ENCODE data around the gene CCDC175.

The CCDC175 gene

DNA sequence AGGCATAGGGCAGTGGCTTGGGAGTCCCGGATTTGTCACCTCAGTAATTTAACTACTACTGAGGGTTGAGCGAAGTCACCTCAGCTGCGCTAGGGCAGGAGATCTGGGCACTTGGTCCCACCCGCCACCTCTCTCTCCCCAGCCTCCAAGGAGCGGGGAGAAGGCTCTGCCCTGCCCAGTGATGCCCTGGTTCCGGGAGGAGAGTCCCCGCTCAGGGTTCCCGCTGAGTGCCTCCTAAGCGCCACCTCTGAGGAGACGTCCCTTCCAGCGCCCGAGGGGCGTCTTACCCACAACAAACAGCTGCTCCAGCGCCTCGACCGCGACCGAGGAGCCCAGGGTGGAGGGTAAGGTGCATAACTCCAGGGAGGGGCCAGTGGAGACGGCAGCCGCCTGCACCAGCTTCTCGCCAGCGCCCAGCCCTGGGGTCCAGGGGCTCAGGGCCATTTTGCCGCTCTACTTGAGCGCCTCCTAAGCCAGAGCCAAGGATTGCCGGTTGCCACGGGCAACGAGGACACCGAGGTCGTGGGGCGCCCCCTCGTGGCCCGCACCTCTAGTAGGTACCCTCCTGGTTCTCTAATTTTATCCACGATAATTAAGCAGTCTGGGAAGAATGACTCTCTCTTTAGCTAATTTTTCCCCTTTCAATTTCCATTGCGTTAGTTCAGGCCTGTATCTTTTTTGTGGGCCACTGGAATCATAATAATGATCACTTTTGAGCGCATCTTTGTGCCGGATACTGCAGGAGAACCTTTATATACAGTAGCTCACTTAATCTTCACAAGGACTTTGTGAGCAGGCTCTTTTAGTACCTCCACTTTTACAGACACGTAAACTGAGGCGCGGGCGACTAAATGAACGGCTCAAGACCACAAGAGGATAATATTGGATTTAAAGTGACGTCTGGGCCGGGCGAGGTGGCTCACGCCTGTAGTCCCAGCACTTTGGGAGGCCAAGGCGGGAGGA is at the start of gene CCDC175:
CCDC175 (minus strand) TSS at position 481 of the 963 bp plus-strand sequence; CDS start at position 444, 37 bp downstream.
- Histone ChIP-seq H3K9ac (ENCODE audit: low read depth, low read length) (peak within 1 kb of the TSS; percentile 64), H3K4me3 (ENCODE audit: low read depth, low read length) (peak within 1 kb of the TSS; percentile 85), H3K36me3 (ENCODE audit: control insufficient read depth, insufficient read depth, low read length) (no peaks in the 10 kb centered on the region), H3K4me1 (ENCODE audit: control insufficient read depth, insufficient read depth, low read length) (0 out of 2 replicates have a peak, but pooled peaks cover 3% of the 10 kb centered on the region), H3K27ac (ENCODE audit: low read depth, low read length) (no peak within 1 kb of the TSS), H3K9me3 (ENCODE audit: control insufficient read depth, insufficient read depth, low read length) (no peaks in the 10 kb centered on the region), H3K27me3 (ENCODE audit: control insufficient read depth, insufficient read depth, low read length) (no peaks in the 10 kb centered on the region)

DNA sequence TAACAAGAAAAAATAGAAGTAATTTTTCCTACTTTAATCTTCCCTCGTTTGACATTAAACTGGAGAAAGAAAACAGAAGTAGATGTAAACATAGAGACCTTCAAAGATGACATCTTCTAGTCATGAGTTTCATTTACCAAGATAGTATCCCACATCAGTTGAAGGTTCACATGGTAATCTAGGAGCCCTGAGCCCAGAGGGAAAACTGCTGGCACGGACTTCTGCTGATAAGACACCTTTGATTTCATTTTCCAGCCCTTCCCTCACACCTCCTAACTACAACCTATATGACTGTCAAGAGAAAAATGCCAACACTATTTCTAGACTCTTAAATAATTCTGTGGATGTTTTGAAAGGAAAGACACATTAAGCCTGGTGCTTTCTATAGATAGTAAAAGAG is 46.0 kb upstream of the CCDC175 start:
- no peaks in the 10 kb centered on the region for H3K4me1 ChIP-seq (ENCODE audit: control insufficient read depth, insufficient read depth, low read length)
- no peaks in the 10 kb centered on the region for H3K27me3 ChIP-seq (ENCODE audit: control insufficient read depth, insufficient read depth, low read length)
- H3K9ac ChIP-seq (ENCODE audit: low read depth, low read length), result no peak overlapping the region
- H3K36me3 ChIP-seq (ENCODE audit: control insufficient read depth, insufficient read depth, low read length), result no peaks in the 10 kb centered on the region
- H3K9me3 ChIP-seq (ENCODE audit: control insufficient read depth, insufficient read depth, low read length), result no peaks in the 10 kb centered on the region; the same call in 1 of the 2 replicates
- no peak overlapping the region for H3K27ac ChIP-seq (ENCODE audit: low read depth, low read length)
- H3K4me3 ChIP-seq (ENCODE audit: low read depth, low read length), result no peak overlapping the region

DNA sequence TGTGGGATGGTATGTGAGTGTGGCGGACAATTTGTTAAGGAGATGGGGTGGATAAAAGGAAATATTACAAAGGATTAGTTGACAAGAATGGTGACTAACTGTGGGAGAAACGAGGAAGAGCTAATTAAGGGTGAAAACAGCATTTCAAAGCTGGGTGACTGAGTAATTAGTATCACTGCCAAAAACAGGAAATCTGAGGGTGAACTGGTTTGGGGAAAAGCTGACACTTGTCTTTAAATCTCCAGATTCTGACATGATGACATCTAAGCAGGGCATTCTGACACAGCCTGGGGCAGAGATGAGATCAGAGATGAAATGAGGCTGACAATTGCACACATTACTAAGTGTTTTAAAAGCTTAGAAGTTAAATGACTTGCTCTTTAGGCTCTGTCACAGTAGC is 42.4 kb upstream of the CCDC175 start:
- Histone ChIP-seq H3K4me3 (ENCODE audit: low read depth, low read length) (no peak overlapping the region), H3K27me3 (ENCODE audit: control insufficient read depth, insufficient read depth, low read length) (no peaks in the 10 kb centered on the region), H3K9me3 (ENCODE audit: control insufficient read depth, insufficient read depth, low read length) (peaks cover 7% of the 10 kb centered on the region; the same call in 1 of the 2 replicates), H3K36me3 (ENCODE audit: control insufficient read depth, insufficient read depth, low read length) (no peaks in the 10 kb centered on the region), H3K9ac (ENCODE audit: low read depth, low read length) (no peak overlapping the region), H3K4me1 (ENCODE audit: control insufficient read depth, insufficient read depth, low read length) (no peaks in the 10 kb centered on the region), H3K27ac (ENCODE audit: low read depth, low read length) (no peak overlapping the region)

DNA sequence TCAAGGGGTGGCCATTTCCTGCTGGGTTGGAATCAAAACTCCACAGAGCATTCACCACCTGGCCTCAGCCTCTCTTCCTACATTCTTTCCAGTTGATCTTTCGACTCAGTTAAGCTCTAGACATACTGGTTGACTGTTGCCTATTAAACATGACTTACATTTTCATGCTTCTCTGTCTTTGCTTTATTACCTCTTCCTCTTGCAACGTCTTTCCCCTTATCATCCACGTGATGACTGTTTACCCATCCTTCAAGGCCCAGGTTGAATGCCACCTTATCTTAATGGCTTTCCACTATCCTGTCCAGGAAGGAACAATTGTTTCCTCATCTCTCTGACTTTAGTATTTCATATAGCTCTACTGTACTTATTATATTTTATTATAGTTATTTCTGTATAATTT is 24.4 kb upstream of the CCDC175 start:
- H3K27me3 ChIP-seq (ENCODE audit: control insufficient read depth, insufficient read depth, low read length), result no peaks in the 10 kb centered on the region

DNA sequence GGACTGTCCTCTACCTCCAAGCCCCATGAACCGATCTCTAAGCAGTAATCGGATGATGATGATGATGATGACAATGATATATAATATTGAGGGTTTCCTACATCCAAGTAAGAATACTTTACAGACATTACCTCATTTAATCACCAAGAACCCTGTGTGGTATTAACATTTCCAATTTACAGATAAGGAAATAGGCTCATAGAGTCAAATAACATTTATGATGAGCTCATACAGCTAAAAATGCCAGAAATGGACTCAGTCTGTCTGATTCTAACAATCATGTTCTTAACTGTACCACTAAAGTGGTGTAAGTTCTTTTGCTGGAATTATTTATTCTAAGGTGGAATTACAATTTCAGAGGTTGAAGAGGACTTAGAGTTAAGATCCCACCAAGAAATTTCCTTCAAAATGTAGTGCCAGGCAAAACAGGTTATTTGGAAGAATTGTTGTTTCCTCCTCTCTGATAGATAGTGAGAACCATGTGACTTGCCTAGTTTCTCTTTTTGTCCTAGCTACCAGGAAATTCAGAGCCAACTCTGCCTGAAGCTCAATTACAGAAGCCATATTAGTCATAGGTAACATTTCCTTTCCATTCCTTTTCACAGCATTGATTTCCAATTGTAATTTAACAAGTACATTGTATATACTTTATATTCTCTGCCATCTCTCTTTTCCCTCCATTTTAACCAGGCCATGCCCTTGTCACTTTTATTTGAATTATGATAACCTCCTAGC is 23.8 kb upstream of the CCDC175 start:
- Histone ChIP-seq H3K9ac (ENCODE audit: low read depth, low read length) (no peak overlapping the region), H3K4me3 (ENCODE audit: low read depth, low read length) (no peak overlapping the region), H3K27me3 (ENCODE audit: control insufficient read depth, insufficient read depth, low read length) (no peaks in the 10 kb centered on the region), H3K27ac (ENCODE audit: low read depth, low read length) (no peak overlapping the region), H3K4me1 (ENCODE audit: control insufficient read depth, insufficient read depth, low read length) (no peaks in the 10 kb centered on the region), H3K36me3 (ENCODE audit: control insufficient read depth, insufficient read depth, low read length) (no peaks in the 10 kb centered on the region), H3K9me3 (ENCODE audit: control insufficient read depth, insufficient read depth, low read length) (no peaks in the 10 kb centered on the region)

More for the DNA sequence above, 24.4 kb upstream of the CCDC175 start:
- H3K4me1 ChIP-seq (ENCODE audit: control insufficient read depth, insufficient read depth, low read length), result no peaks in the 10 kb centered on the region
- H3K9me3 ChIP-seq (ENCODE audit: control insufficient read depth, insufficient read depth, low read length), result no peaks in the 10 kb centered on the region
- no peak overlapping the region for H3K4me3 ChIP-seq (ENCODE audit: low read depth, low read length)
- no peak overlapping the region for H3K9ac ChIP-seq (ENCODE audit: low read depth, low read length)
- H3K36me3 ChIP-seq (ENCODE audit: control insufficient read depth, insufficient read depth, low read length), result no peaks in the 10 kb centered on the region
- H3K27ac ChIP-seq (ENCODE audit: low read depth, low read length), result no peak overlapping the region

DNA sequence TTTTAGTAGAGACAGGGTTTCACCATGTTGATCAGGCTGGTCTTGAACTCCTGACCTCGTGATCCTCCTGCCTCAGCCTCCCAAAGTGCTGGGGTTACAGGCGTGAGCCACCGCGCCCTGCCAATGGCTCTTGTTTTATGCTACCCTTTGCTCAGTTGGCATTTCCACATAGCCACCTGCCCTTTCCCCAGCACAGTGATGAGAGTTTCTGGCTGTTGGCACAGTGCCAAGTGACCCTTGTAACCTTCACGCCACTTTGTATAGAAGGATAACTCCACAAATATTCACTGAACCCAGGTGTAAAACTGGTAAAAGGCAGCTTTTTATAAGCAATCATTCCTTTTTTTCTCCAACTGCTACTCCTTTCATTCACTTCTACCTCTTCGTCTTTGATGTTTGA is 18.5 kb upstream of the CCDC175 start:
- Histone ChIP-seq H3K27me3 (ENCODE audit: control insufficient read depth, insufficient read depth, low read length) (no peaks in the 10 kb centered on the region), H3K4me1 (ENCODE audit: control insufficient read depth, insufficient read depth, low read length) (no peaks in the 10 kb centered on the region), H3K27ac (ENCODE audit: low read depth, low read length) (no peak overlapping the region), H3K4me3 (ENCODE audit: low read depth, low read length) (no peak overlapping the region), H3K9me3 (ENCODE audit: control insufficient read depth, insufficient read depth, low read length) (no peaks in the 10 kb centered on the region), H3K9ac (ENCODE audit: low read depth, low read length) (no peak overlapping the region), H3K36me3 (ENCODE audit: control insufficient read depth, insufficient read depth, low read length) (no peaks in the 10 kb centered on the region)

DNA sequence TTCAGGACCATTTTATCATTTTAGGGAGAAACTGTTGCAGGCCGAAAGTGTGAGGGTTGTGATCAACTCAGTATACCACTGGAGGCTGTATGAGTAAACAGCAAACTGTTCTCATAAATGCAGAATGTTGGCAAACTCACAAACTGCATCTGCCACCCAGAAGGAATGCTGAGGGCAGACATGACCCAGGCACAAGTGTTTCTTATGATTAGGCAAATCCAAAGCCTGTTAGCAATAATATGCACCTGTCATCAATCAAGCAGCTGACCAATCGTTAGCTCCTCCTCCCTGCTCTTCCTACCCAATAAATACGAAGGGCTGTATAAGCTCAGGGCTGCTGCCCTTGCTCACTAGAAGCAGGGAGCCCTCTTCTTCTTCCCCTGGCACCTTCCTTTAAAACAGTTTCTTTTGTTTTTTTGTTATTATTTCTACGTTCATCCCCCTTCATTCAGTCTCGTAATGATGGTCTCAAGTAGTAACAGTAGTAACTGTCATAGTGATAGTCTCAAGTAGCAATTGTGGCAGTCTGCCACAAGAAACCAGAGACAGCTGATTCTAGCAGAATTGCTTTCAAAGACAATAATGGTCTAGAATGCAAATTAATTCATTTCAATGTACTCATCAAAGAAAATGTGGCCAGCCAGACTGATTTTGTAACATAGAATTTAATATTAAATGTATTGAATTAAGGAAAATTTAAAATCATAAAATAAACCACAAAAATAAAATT is 15.2 kb upstream of the CCDC175 start:
- Histone ChIP-seq H3K9ac (ENCODE audit: low read depth, low read length) (no peak overlapping the region), H3K4me3 (ENCODE audit: low read depth, low read length) (no peak overlapping the region), H3K27me3 (ENCODE audit: control insufficient read depth, insufficient read depth, low read length) (no peaks in the 10 kb centered on the region), H3K27ac (ENCODE audit: low read depth, low read length) (no peak overlapping the region), H3K36me3 (ENCODE audit: control insufficient read depth, insufficient read depth, low read length) (no peaks in the 10 kb centered on the region), H3K4me1 (ENCODE audit: control insufficient read depth, insufficient read depth, low read length) (no peaks in the 10 kb centered on the region), H3K9me3 (ENCODE audit: control insufficient read depth, insufficient read depth, low read length) (no peaks in the 10 kb centered on the region)

DNA sequence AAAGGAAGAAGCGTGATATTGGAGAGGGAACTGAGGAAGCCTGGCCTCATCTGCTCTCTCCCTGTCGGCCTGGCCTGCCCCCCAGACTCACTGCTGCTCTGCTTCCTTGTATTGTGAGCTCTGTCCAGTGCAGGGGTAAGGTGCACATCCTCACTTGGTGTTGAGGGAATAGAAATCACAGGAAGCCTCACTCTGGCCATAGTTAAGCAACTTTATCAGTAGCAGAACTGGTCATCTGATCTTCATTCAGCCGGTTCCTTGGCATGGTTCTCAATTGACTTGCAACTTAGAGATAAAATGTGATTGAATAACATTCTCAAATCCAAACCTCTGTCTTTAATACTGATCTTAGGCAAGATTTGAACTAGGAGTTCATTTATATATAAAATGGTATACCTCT is 11.5 kb upstream of the CCDC175 start:
- Histone ChIP-seq H3K36me3 (ENCODE audit: control insufficient read depth, insufficient read depth, low read length) (no peaks in the 10 kb centered on the region), H3K4me1 (ENCODE audit: control insufficient read depth, insufficient read depth, low read length) (0 out of 2 replicates have a peak, but pooled peaks cover 5% of the 10 kb centered on the region), H3K27me3 (ENCODE audit: control insufficient read depth, insufficient read depth, low read length) (no peaks in the 10 kb centered on the region), H3K27ac (ENCODE audit: low read depth, low read length) (no peak overlapping the region), H3K9me3 (ENCODE audit: control insufficient read depth, insufficient read depth, low read length) (no peaks in the 10 kb centered on the region), H3K9ac (ENCODE audit: low read depth, low read length) (no peak overlapping the region), H3K4me3 (ENCODE audit: low read depth, low read length) (no peak overlapping the region)

DNA sequence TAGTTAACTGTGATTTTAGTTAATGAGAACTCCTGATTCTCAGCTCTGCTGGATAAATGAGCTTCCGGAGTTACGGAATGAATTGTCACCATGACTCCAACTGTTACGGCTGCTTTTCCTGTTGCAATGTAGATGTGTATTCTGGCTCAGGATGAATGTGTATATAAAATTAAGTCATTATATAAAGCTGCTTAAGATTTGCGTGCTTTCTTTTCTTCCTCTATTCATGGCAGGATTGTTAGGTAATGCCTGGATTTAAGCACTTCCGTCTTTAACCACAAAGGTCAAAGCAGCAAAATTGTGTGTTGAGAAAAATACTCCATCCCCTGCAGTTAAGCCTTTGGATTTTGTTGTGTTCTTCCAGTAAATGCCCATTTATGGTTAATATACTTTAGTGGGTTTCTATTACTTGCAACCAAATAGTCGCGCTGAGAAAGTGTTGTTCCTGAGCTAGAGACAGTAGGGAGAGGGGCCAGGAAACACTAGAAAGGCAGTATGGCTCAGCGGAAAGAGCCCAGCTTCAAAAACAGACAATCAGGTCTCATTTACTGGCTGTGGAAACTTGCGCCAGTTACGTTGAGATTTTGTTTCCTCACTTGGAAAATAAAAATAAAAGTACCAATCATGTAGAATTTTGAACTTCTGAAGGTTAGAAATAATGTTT is 9.4 kb upstream of the CCDC175 start:
- Histone ChIP-seq H3K27me3 (ENCODE audit: control insufficient read depth, insufficient read depth, low read length) (no peaks in the 10 kb centered on the region), H3K9me3 (ENCODE audit: control insufficient read depth, insufficient read depth, low read length) (no peaks in the 10 kb centered on the region), H3K27ac (ENCODE audit: low read depth, low read length) (no peak overlapping the region), H3K4me1 (ENCODE audit: control insufficient read depth, insufficient read depth, low read length) (0 out of 2 replicates have a peak, but pooled peaks cover 5% of the 10 kb centered on the region), H3K4me3 (ENCODE audit: low read depth, low read length) (no peak overlapping the region), H3K36me3 (ENCODE audit: control insufficient read depth, insufficient read depth, low read length) (no peaks in the 10 kb centered on the region), H3K9ac (ENCODE audit: low read depth, low read length) (no peak overlapping the region)

DNA sequence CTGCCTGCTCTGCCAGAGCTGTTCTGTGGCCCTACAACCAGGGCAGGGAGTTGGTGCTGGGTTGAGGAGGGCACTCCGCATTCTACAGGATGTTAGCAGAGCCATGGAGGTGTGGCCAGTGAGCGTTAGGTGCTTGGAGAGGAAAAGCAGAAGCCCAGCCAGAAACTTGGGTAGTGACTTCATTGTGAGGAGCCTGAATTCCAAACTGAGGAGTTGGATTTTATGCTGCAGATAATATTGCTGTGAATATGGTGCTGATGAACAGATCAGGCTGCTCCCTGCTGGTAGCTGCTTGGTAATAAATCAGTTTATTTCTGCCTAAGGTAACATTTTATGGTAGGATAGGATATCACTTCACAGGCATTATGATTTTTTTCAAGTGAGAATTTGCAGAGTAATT is 7.1 kb upstream of the CCDC175 start:
- Histone ChIP-seq H3K4me3 (ENCODE audit: low read depth, low read length) (no peak overlapping the region), H3K27ac (ENCODE audit: low read depth, low read length) (no peak overlapping the region), H3K4me1 (ENCODE audit: control insufficient read depth, insufficient read depth, low read length) (0 out of 2 replicates have a peak, but pooled peaks cover 5% of the 10 kb centered on the region), H3K36me3 (ENCODE audit: control insufficient read depth, insufficient read depth, low read length) (no peaks in the 10 kb centered on the region), H3K27me3 (ENCODE audit: control insufficient read depth, insufficient read depth, low read length) (no peaks in the 10 kb centered on the region), H3K9ac (ENCODE audit: low read depth, low read length) (no peak overlapping the region), H3K9me3 (ENCODE audit: control insufficient read depth, insufficient read depth, low read length) (no peaks in the 10 kb centered on the region)

All from HUES48 (cell line).